HG03439 (cell line): ENCODE data around the gene CLIC6.
"Not testable (repeated sequence)": the region's sequence is repeated elsewhere in the genome, so short reads cannot be mapped to it uniquely, and the experiment has no call there.

Experiments
- ATAC-seq: cut with Tn5 transposase; IDR thresholded peaks from one replicate; pipeline ENCODE4 v1.9.1; 2021; ENCODE audit warnings: mild to moderate bottlenecking, moderate library complexity; ENCODE audit not compliant: unreplicated experiment

The CLIC6 gene

GRCh38 chr21:34651642-34652041 is 17.2 kb upstream of the CLIC6 start:
- ATAC-seq: no peak

- ATAC-seq: no peak
These were observed 15.3 kb upstream of the CLIC6 start for GRCh38 chr21:34653522-34653921.

- ATAC-seq: no peak
These were observed 6.9 kb upstream of the CLIC6 start for GRCh38 chr21:34661848-34662247.

DNA sequence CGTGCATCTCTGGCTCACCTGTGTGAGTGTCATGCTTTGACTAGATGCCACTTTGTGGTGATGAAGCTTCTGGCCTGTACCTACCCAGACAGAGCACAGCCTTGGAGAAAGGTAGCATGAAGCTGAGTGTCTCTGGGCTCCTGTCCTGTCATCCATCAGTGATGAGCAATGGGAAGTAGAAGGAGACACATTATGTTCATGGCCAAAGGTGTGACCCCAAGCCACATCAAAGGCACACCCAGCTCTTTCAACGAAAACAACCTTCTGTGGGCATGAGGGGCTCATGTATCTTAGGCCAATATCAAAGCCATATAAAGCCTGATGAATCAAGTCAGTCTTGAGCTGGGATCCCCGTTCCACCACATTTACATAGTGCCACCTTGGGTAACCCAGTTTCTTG is 1.0 kb upstream of the CLIC6 start:
- no peak for ATAC-seq

DNA sequence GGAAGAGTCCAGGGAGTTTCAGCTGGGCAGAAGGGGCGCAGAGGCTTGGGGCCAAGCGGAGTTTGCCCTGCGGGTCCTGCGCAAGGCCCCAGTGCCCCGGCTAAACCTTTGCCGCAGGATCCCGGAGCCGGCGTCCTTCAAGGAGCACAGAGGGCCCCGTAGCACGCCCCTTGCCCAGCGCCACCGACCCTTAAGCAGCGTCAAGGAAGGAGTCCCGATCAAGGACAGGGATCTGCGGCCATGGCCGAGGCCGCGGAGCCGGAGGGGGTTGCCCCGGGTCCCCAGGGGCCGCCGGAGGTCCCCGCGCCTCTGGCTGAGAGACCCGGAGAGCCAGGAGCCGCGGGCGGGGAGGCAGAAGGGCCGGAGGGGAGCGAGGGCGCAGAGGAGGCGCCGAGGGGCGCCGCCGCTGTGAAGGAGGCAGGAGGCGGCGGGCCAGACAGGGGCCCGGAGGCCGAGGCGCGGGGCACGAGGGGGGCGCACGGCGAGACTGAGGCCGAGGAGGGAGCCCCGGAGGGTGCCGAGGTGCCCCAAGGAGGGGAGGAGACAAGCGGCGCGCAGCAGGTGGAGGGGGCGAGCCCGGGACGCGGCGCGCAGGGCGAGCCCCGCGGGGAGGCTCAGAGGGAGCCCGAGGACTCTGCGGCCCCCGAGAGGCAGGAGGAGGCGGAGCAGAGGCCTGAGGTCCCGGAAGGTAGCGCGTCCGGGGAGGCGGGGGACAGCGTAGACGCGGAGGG is 520 bp downstream of the CLIC6 start:
- no peak for ATAC-seq

DNA sequence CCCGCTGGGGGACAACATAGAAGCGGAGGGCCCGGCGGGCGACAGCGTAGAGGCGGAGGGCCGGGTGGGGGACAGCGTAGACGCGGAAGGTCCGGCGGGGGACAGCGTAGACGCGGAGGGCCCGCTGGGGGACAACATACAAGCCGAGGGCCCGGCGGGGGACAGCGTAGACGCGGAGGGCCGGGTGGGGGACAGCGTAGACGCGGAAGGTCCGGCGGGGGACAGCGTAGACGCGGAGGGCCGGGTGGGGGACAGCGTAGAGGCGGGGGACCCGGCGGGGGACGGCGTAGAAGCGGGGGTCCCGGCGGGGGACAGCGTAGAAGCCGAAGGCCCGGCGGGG is 1.1 kb downstream of the CLIC6 start:
- ATAC-seq: not testable (repeated sequence)

DNA sequence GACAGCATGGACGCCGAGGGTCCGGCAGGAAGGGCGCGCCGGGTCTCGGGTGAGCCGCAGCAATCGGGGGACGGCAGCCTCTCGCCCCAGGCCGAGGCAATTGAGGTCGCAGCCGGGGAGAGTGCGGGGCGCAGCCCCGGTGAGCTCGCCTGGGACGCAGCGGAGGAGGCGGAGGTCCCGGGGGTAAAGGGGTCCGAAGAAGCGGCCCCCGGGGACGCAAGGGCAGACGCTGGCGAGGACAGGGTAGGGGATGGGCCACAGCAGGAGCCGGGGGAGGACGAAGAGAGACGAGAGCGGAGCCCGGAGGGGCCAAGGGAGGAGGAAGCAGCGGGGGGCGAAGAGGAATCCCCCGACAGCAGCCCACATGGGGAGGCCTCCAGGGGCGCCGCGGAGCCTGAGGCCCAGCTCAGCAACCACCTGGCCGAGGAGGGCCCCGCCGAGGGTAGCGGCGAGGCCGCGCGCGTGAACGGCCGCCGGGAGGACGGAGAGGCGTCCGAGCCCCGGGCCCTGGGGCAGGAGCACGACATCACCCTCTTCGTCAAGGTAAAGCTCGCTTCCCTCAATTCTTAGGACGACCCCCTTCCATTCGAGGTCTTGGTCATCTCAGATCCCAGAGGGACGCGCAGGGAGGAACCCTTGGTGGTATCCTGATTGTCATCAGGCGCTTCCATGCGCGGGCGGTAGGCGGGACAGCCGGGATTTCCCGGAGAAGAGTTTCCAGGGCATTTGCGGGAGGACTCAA is 1.6 kb downstream of the CLIC6 start:
- no peak for ATAC-seq

DNA sequence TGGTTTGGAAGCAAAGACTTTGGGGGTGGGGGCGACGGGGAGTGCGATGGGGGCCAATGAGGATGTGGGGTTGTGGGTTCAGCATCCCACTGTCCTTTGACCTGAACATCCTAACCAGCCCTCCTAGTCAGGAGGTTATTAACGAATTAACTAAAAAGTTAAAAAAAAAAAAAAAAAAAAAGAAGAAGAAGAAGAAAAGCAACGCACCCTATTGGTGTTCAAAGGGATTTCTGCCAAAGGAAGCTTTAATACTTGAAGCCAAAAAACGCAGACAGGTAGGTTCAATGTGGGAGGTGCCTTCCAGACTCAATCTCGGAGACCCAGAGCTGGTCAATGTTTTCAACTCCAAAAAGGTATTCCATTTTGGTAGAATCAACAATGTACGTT is 2.2 kb downstream of the CLIC6 start:
- no peak for ATAC-seq

GRCh38 chr21:34671462-34671861 is 2.7 kb downstream of the CLIC6 start:
- ATAC-seq: no peak

DNA sequence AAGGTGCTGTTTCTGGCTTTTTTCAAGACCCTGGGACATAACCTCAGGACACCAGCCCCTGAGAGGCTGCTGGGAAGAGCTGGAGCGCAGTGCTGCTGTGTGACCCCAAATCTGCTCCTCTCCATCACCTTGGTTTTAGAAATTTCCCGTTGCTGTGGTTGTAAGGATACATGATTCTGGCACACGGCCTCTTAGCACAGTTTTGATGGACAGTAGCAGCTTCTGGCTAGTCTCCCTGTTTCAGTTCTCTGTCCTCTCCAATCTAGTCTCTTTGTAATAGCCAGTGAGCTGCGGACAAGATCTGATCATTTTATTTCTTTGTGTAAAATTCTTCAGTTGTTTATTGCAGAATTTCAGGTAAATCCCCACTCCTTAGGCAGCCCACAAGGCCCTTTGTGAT is 3.1 kb downstream of the CLIC6 start:
- no peak for ATAC-seq

- ATAC-seq: no peak
These were observed 4.2 kb downstream of the CLIC6 start for GRCh38 chr21:34673006-34673405.

- no peak for ATAC-seq
These were observed 5.7 kb downstream of the CLIC6 start for GRCh38 chr21:34674468-34674867.

DNA sequence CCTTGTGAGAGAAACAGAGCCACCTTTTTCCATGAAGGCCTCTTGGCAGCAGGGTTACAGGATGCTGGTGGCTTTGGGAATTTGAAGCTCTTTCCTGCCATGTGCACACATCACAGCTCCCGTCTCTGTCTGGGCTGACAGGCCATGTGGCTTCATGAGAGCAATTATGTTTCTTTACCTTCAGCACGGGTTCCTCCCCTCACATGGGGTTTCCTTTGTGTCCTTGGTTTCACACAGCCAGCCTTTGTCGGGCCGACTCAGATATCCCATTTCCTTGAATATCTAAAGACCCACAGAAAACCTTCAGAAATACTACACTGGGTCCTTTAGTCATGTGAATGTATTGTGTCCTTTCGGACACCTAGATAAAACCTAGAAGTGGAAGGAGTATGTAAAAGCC is 7.1 kb downstream of the CLIC6 start:
- no peak for ATAC-seq

DNA sequence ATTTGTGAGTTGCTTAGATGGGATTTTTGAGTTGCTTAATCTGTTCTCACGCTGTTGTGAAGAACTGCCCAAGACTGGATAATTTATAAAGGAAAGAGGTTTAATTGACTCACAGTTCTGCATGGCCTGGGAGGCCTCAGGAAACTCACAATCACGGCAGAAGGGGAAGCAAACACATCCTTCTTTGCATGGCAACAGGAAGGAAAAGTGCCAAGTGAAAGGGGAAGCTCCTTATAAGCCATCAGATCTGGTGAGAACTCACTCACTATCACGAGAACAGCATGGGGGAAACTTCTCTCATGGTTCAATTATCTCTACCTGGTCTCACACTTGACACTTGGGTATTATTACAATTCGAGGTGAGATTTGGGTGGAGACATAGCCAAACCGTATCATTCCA is 10.3 kb downstream of the CLIC6 start:
- no peak for ATAC-seq

GRCh38 chr21:34684174-34684876 is 15.5 kb downstream of the CLIC6 start:
- ATAC-seq: no peak

GRCh38 chr21:34687065-34687464 is 18.3 kb downstream of the CLIC6 start:
- no peak for ATAC-seq

GRCh38 chr21:34687745-34688144 is 19.0 kb downstream of the CLIC6 start:
- no peak for ATAC-seq

DNA sequence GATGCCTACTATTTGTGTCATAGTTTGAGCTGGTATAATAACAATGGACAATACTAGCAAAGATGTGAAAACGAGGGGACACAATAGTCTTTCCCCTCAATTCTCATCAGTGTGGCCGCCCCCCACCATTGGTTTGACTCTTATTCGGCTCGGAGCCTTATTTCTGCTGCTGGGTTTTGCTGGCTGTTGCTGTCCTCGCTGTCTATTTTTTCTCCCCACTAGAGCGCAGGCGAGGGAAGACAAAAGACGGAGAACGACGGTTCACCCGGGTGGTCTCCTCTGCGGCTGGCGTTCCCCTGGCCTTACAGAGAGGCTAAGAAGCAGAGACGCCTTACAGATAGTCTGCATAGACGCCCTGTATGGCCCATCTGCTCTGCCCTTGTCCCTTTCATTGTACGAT is 19.4 kb downstream of the CLIC6 start:
- no peak for ATAC-seq

DNA sequence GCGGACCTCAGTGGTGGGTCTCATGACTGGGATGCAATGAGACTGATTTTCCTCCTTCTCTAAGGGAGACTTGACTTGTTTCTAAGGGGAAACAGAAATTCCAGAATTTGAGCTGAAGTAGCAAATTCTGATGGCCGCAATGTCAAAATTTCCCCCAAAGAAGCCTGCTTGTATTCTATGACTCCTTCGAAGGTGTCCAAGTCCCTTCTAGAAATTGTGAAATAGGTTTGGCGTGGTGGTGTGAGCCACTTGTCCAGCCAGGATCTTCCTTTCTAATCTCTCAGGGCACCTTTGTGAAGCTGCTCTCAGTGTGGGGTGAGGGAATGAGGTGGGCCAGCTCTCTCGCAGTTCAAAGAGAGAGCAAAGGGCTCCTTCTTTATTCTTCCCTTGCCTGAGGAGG is 19.9 kb downstream of the CLIC6 start:
- ATAC-seq: no peak

DNA sequence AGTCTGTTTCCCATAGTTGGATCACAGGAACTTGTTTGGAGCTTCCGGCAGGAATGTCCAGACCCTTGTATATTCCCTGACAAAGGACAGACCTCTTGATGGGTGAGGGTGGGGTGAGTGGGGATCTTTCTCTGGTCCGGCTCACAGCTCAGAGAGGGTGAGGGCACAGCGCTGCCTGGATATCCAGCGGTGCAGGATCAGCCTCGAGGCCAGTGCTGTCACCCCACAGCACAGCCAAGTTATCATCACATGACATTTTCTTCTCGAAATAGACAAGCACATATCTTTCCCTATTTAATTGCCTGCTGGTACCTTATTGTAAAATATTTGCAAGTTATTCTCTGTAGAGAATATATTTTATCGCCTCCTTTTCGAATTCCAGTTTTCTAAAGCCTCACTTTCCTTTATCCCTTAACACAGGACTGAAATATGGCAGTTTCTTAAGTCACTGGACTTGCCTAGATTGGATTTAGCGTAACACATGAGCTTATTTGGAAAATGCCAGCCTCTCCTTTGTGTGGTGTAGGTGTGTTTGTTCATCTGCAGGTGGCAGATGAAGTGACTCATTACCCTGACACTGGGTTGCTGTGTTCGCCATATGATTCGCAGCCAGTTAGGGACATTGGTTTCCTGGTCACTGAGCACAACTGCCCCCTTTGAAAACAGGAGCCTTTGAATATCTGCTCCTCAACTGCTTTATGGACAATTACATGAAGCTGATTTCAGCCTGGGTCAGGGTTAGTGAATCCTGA is 21.4 kb downstream of the CLIC6 start:
- ATAC-seq: no peak

DNA sequence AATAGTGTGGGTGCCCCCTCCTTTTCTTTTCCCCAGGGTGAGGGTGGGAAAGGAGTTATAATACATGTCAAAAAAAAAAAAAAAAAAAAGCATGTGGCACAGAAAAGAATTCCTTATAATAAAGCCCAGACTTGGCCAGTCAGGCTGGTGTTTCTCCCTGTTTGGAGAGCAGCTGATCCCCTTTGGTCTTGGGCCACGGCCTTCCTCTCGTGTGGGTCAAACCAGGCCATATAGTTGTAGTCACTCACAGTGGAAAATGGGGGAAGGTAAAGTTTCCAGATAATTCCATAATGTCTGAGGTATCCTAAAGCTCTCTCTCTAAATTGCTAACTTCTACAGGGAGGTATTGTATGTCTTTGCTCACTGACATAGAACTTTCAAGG is 22.0 kb downstream of the CLIC6 start:
- no peak for ATAC-seq
